Epithelial cell of alveolus of lung (primary cell): ENCODE measurements around the gene MMP27. TPM values are rescaled to one million over a fixed set of nuclear protein-coding genes. Genes with fewer than 3 reads are reported as not detected.

Source experiments
- total RNA-seq: library from RNA; depleted of rRNA; stranded (reverse); fragments of >200 nt; gene quantifications from 2 replicates; pipeline ENCODE4 v1.2.1, GENCODE V29; 2015

The MMP27 gene, protein sequence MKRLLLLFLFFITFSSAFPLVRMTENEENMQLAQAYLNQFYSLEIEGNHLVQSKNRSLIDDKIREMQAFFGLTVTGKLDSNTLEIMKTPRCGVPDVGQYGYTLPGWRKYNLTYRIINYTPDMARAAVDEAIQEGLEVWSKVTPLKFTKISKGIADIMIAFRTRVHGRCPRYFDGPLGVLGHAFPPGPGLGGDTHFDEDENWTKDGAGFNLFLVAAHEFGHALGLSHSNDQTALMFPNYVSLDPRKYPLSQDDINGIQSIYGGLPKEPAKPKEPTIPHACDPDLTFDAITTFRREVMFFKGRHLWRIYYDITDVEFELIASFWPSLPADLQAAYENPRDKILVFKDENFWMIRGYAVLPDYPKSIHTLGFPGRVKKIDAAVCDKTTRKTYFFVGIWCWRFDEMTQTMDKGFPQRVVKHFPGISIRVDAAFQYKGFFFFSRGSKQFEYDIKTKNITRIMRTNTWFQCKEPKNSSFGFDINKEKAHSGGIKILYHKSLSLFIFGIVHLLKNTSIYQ
- total RNA-seq: not detected in 2 replicates

GRCh38 chr11:102705626-102706025 is at the start of gene MMP27:
Gene MMP27 (minus strand): TSS chr11:102705769. CDS start chr11:102705714, 55 bp downstream.

GRCh38 chr11:102724904-102725500 is 19.4 kb upstream of the MMP27 start, which contains the start of gene MMP8:
Gene MMP8 (minus strand): TSS chr11:102724954. CDS start chr11:102724855, 99 bp downstream.

Other genes starting within 250 kb of the MMP27 start
- 2.5 TPM in 1 of 2 replicates, not detected in the other for gene MMP7, start 175.0 kb downstream of the MMP27 start, total RNA-seq
- gene MMP20, start 80.4 kb downstream of the MMP27 start, total RNA-seq: not detected in 2 replicates
- under 0.01 TPM in 1 of 2 replicates, not detected in the other for gene MMP8, start 19.2 kb upstream of the MMP27 start, total RNA-seq
- gene MMP10, start 74.9 kb upstream of the MMP27 start, total RNA-seq: 0.26 TPM in 1 of 2 replicates, not detected in the other
- gene MMP1, start 92.4 kb upstream of the MMP27 start, total RNA-seq: 28.2 and 861 TPM in 2 replicates
- 0.40 and 1.2 TPM in 2 replicates for gene MMP3, start 137.8 kb upstream of the MMP27 start, total RNA-seq
- not detected in 2 replicates for gene MMP12, start 169.2 kb upstream of the MMP27 start, total RNA-seq
- 0.13 TPM in 1 of 2 replicates, not detected in the other for gene MMP13, start 250.0 kb upstream of the MMP27 start, total RNA-seq